ENCODE data around the gene FKBP1A.

DNA sequence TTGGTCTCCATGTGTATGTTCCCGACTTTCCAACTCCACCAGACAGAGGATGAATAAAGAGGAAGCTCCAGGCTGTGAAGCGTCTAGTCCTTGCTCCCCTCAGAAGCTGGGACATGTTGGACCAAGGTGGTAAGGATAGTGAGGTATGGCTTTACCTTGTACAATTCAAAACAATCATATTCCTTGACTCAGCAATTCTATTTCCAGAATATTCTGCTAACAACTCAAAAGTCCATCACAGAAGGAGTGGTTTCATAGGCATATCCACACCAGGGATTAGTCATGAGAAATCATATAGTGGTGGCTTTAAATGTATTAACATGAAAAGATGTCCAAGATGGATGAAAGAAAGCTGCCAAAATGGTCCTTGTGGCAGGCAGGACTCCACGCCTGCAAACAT lies 19.8 kb downstream of the FKBP1A start:
- TF ChIP-seq, protein P1, sequence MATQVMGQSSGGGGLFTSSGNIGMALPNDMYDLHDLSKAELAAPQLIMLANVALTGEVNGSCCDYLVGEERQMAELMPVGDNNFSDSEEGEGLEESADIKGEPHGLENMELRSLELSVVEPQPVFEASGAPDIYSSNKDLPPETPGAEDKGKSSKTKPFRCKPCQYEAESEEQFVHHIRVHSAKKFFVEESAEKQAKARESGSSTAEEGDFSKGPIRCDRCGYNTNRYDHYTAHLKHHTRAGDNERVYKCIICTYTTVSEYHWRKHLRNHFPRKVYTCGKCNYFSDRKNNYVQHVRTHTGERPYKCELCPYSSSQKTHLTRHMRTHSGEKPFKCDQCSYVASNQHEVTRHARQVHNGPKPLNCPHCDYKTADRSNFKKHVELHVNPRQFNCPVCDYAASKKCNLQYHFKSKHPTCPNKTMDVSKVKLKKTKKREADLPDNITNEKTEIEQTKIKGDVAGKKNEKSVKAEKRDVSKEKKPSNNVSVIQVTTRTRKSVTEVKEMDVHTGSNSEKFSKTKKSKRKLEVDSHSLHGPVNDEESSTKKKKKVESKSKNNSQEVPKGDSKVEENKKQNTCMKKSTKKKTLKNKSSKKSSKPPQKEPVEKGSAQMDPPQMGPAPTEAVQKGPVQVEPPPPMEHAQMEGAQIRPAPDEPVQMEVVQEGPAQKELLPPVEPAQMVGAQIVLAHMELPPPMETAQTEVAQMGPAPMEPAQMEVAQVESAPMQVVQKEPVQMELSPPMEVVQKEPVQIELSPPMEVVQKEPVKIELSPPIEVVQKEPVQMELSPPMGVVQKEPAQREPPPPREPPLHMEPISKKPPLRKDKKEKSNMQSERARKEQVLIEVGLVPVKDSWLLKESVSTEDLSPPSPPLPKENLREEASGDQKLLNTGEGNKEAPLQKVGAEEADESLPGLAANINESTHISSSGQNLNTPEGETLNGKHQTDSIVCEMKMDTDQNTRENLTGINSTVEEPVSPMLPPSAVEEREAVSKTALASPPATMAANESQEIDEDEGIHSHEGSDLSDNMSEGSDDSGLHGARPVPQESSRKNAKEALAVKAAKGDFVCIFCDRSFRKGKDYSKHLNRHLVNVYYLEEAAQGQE (IDR thresholded peaks at IDR 0.05; ENCODE audit: low read depth): no peak
- TF ChIP-seq EP300 (IDR thresholded peaks at IDR 0.05; ENCODE audit: borderline replicate concordance) (no peak), TAF1 (IDR thresholded peaks at IDR 0.05; ENCODE audit: low read depth) (no peak), TEAD4 (IDR thresholded peaks at IDR 0.05) (no peak), CEBPB (IDR thresholded peaks at IDR 0.05) (no peak), CREB1 (IDR thresholded peaks at IDR 0.05; ENCODE audit: low read depth) (no peak), EGR1 (IDR thresholded peaks at IDR 0.05) (no peak)
- TF ChIP-seq, protein P2, sequence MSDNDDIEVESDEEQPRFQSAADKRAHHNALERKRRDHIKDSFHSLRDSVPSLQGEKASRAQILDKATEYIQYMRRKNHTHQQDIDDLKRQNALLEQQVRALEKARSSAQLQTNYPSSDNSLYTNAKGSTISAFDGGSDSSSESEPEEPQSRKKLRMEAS (IDR thresholded peaks at IDR 0.05): no peak

Measured in Ishikawa (cell line).